OCI-LY3 (cell line): Measurements from ENCODE around the gene MRAP2.

Experiments used
- CTCF ChIP-seq: fragments of 200-600, 300-600 bp; sonication (generic); IDR thresholded peaks from 2 replicates; pipeline ENCODE4 v1.5.1; 2014; ENCODE audit warnings: antibody characterized with exemption, low read length, low read depth
- EZH2phosphoT487 ChIP-seq: fragments of 200-600 bp; shearing (Covaris generic); IDR thresholded peaks from 2 replicates; pipeline ENCODE4 v1.6.1; 2018; ENCODE audit warnings: antibody characterized with exemption, mixed run types, low read depth

- no peak for TF ChIP-seq CTCF
- no peak for TF ChIP-seq EZH2phosphoT487
These were observed 60.2 kb downstream of the MRAP2 start for GRCh38 chr6:84093441-84094435.
